ENCODE data around the gene MRPL49. TPM values are rescaled to one million over a fixed set of nuclear protein-coding genes. Genes with fewer than 3 reads are reported as not detected.

MRPL49 gene
- total and polyA plus RNA-seq, 2 of the 8 experiments (the other 6 are each of a cell fraction or from before 2014, with no cell fraction given) = 54.0 to 84.8 TPM

DNA sequence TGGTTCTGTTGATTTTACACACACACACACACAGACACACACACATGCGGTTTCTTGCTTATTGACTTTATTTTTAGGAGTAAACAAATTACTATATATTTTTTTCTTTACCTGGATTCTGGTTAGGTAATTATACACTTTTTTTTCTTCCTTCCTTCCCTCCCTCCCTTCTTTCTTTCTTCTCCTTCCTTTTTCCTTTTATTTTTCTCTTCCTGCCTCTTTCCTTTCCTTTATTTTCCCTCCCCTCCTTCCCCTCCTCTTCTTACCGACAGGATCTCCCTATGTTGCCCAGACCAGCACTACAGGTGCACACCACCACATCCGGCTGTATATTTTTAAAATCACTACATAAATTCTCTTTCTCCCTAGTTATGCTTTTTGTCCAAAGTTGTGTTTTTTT lies 44.8 kb downstream of the MRPL49 start:
- Histone ChIP-seq H2AFZ (ENCODE audit: low read length) (no peak overlapping the region), H3K14ac (ENCODE audit: insufficient read length) (no peak overlapping the region), H3K27me3 (replicated peaks in 1 of 4; ENCODE audit: control insufficient read depth in 3 of 4, extremely low read depth in 1 of 4, insufficient read depth in 3 of 4, low read length in 3 of 4) (no peaks in the 10 kb centered on the region), H4K91ac (replicated peaks; ENCODE audit: insufficient read length, low read length) (no peak overlapping the region), H3K79me1 (ENCODE audit: low read depth, low read length) (no peaks in the 10 kb centered on the region), H2BK5ac (ENCODE audit: low read depth, low read length) (no peak overlapping the region), H2BK120ac (replicated peaks; ENCODE audit: low read depth, low read length) (no peak overlapping the region), H3K36me3 (ENCODE audit: control insufficient read depth in 2 of 4, insufficient read depth in 4 of 4, low read length in 3 of 4) (no peaks in the 10 kb centered on the region), H4K8ac (ENCODE audit: extremely low read depth, insufficient read depth, low read length) (no peak overlapping the region), H3K9ac (replicated peaks in 1 of 4; ENCODE audit: extremely low read depth in 1 of 4, low read depth in 3 of 4, low read length in 3 of 4) (no peak overlapping the region), H3K4me3 (ENCODE audit: extremely low read depth in 1 of 4, insufficient read depth in 2 of 4, low read depth in 3 of 4, low read length in 4 of 4) (no peak overlapping the region), H3K9me3 (ENCODE audit: insufficient read depth in 2 of 2, low read depth in 1 of 2, low read length in 1 of 2) (no peaks in the 10 kb centered on the region), H4K20me1 (replicated peaks in 1 of 2; ENCODE audit: control insufficient read depth in 1 of 2, insufficient read depth in 2 of 2, low read length in 2 of 2) (no peaks in the 10 kb centered on the region), H3K27ac (ENCODE audit: low read depth, low read length) (no peak overlapping the region), H4K5ac (ENCODE audit: insufficient read length, low read depth, low read length) (no peak overlapping the region), H3K23ac (ENCODE audit: insufficient read length) (no peak overlapping the region), H3K4me2 (ENCODE audit: insufficient read depth in 1 of 2, low read depth in 2 of 2, low read length in 2 of 2) (no peak overlapping the region), H3K79me2 (ENCODE audit: control insufficient read depth in 1 of 2, insufficient read depth in 2 of 2, low read length in 2 of 2) (no peaks in the 10 kb centered on the region), H2BK15ac (ENCODE audit: low read length) (no peak overlapping the region), H2AK5ac (ENCODE audit: low read depth, low read length) (no peak overlapping the region), H3K18ac (ENCODE audit: extremely low read depth, low read length) (no peak overlapping the region), H2BK20ac (ENCODE audit: low read length) (no peak overlapping the region), H3K4ac (replicated peaks; ENCODE audit: insufficient read length, low read depth, low read length) (no peak overlapping the region), H3K23me2 (ENCODE audit: low read depth, low read length) (no peaks in the 10 kb centered on the region; the same call in 1 of the 2 replicates), H2BK12ac (ENCODE audit: low read depth, low read length) (no peak overlapping the region), H3K56ac (replicated peaks; ENCODE audit: insufficient read length, low read depth, low read length) (no peak overlapping the region), H3K4me1 (replicated peaks in 1 of 4; ENCODE audit: control insufficient read depth in 3 of 4, insufficient read depth in 4 of 4, low read length in 3 of 4) (peaks cover 0 to 6% (median 1%) of the 10 kb centered on the region in 4 experiments; a peak in 2 of 7 replicates)
- FAIRE-seq = no peak
- TF ChIP-seq EGR1 (IDR thresholded peaks at IDR 0.05; ENCODE audit: borderline replicate concordance, low read depth, low read length) (no peak), CTBP2 (IDR thresholded peaks at IDR 0.05; ENCODE audit: borderline replicate concordance, insufficient read depth, insufficient read length, low read length) (no peak), CHD2 (IDR thresholded peaks at IDR 0.05; ENCODE audit: low read length) (no peak), YY1 (IDR thresholded peaks at IDR 0.05; ENCODE audit: low read depth, low read length) (no peak), TAF1 (IDR thresholded peaks at IDR 0.05; ENCODE audit: low read depth, low read length) (no peak), POU5F1 (IDR thresholded peaks at IDR 0.05; ENCODE audit: low read depth, low read length) (no peak), TBP (IDR thresholded peaks at IDR 0.05; ENCODE audit: low read depth, low read length) (no peak), GTF2F1 (IDR thresholded peaks at IDR 0.05; ENCODE audit: borderline replicate concordance, low read depth, low read length) (no peak), CHD1 (IDR thresholded peaks at IDR 0.05; ENCODE audit: low read depth, low read length) (no peak)
- TF ChIP-seq, protein P1, sequence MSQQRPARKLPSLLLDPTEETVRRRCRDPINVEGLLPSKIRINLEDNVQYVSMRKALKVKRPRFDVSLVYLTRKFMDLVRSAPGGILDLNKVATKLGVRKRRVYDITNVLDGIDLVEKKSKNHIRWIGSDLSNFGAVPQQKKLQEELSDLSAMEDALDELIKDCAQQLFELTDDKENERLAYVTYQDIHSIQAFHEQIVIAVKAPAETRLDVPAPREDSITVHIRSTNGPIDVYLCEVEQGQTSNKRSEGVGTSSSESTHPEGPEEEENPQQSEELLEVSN (IDR thresholded peaks at IDR 0.05) = no peak
- 90% methylated on average over 3 of the region's 3 CpGs; no CpG with 5 or more reads in 1 of the 2 experiments for WGBS, 2 experiments (ENCODE audit: extremely low coverage in 1 of 2, insufficient coverage in 1 of 2, insufficient read length in 1 of 2, insufficient replicate concordance in 2 of 2, low coverage in 1 of 2, low lambda C conversion rate in 2 of 2, missing lambda C conversion rate in 1 of 2)
- ChIA-PET CTCF (ENCODE audit: partially characterized antibody) (interaction anchor here (1.2 kb wide), 1 partner anchor 56 kb away, joined by 3 read pairs; no protein-coding TSS in a partner anchor), POLR2A (ENCODE audit: partially characterized antibody) (interaction anchor here (1.2 to 2.6 kb wide), 2 partner anchors 45 to 46 kb away, joined by 4 to 7 read pairs; partner anchors contain the start of genes FAU and MRPL49)
- no peak for DNase-seq (ENCODE audit: low read depth in 1 of 2, low spot score in 2 of 2)

Data from H1 (cell line).